NB4 (cell line): ENCODE measurements around the gene CEP68.

Experiments
- CTCF ChIP-seq: IDR thresholded peaks from one replicate; pipeline ENCODE4 v1.5.1; 2012; ENCODE audit warnings: low read depth, low read length
- POLR2A ChIP-seq: IDR thresholded peaks from 2 replicates; pipeline ENCODE4 v1.6.1; 2011; ENCODE audit warnings: mild to moderate bottlenecking; ENCODE audit not compliant: insufficient read length; ENCODE audit errors: extremely low read depth

GRCh38 chr2:65061910-65062339, 5.7 kb downstream of the CEP68 start:
- TF ChIP-seq CTCF (no peak), POLR2A (no peak)
